Measurements from ENCODE around the gene FARP1.

- TF ChIP-seq MAFK (IDR thresholded peaks at IDR 0.05; ENCODE audit: partially characterized antibody) = no peak
- TF ChIP-seq CTCF (IDR thresholded peaks at IDR 0.05) = no peak
- no peak for TF ChIP-seq RCOR1 (IDR thresholded peaks at IDR 0.05; ENCODE audit: low read depth, low read length)
- TF ChIP-seq HDAC2 (IDR thresholded peaks at IDR 0.05) = no peak
- TF ChIP-seq RAD21 (conservative IDR thresholded peaks at IDR 0.05 in 1 of 2, IDR thresholded peaks at IDR 0.05 in 1 of 2) = no peak
- no peak for TF ChIP-seq SMC3 (IDR thresholded peaks at IDR 0.05)
- TF ChIP-seq CHD4 (IDR thresholded peaks at IDR 0.05; ENCODE audit: borderline replicate concordance) = no peak
- no peak for TF ChIP-seq POLR2AphosphoS2 (conservative IDR thresholded peaks at IDR 0.05; ENCODE audit: low read length)
- TF ChIP-seq ZNF302 (CRISPR knock-in tag; IDR thresholded peaks at IDR 0.05) = no peak
- TF ChIP-seq EP300 (IDR thresholded peaks at IDR 0.05) = no peak
Observed at GRCh38 chr13:98226496-98226895, 83.6 kb downstream of the FARP1 start.

All from A549 (cell line).